Liver (tissue), 9 donors: ENCODE results near the gene ADCY10. TPM values are rescaled to one million over a fixed set of nuclear protein-coding genes. Genes with fewer than 3 reads are reported as not detected.

Source experiments
- DNase-seq: peaks from one replicate; pipeline ENCODE4 v3.0.0-alpha.2; 2017; ENCODE audit warnings: low spot score
- H3K27ac ChIP-seq, 2 donors: one replicate each; pipeline ENCODE4 v1.7.0; 2013; ENCODE audit warnings: inconsistent platforms in 2 of 2, low read length in 2 of 2, control low read depth in 1 of 2, low read depth in 1 of 2, mild to moderate bottlenecking in 1 of 2
- H3K27me3 ChIP-seq, 4 donors: one replicate each; pipeline versions ENCODE4 v1.6.1 to v1.7.0; 2013; ENCODE audit warnings: low read length in 3 of 4, inconsistent platforms in 1 of 4, mild to moderate bottlenecking in 1 of 4, moderate library complexity in 1 of 4; ENCODE audit not compliant: control insufficient read depth in 4 of 4, insufficient read depth in 4 of 4
- H3K36me3 ChIP-seq, 4 donors: one replicate each; pipeline versions ENCODE4 v1.6.1 to v1.7.0; 2013; ENCODE audit warnings: low read length in 3 of 4, mild to moderate bottlenecking in 3 of 4, low read depth in 1 of 4, moderate library complexity in 1 of 4; ENCODE audit not compliant: control insufficient read depth in 4 of 4, insufficient read depth in 3 of 4
- H3K4me1 ChIP-seq, 4 donors: one replicate each; pipeline versions ENCODE4 v1.6.1 to v1.7.0; 2013; ENCODE audit warnings: low read length in 3 of 4, mild to moderate bottlenecking in 3 of 4, moderate library complexity in 1 of 4; ENCODE audit not compliant: control insufficient read depth in 4 of 4, insufficient read depth in 4 of 4
- H3K4me3 ChIP-seq, 3 donors: one replicate each; pipeline versions ENCODE4 v1.6.1 to v1.7.0; 2013; ENCODE audit warnings: low read length in 3 of 3, control low read depth in 1 of 3, low read depth in 1 of 3, mild to moderate bottlenecking in 1 of 3
- H3K9ac ChIP-seq, 2 donors: one replicate each; pipeline ENCODE4 v1.7.0; 2013; ENCODE audit warnings: low read length in 2 of 2, mild to moderate bottlenecking in 2 of 2, moderate library complexity in 2 of 2, control low read depth in 1 of 2, low read depth in 1 of 2
- H3K9me3 ChIP-seq, 4 donors: one replicate each; pipeline versions ENCODE4 v1.6.1 to v1.7.0; 2013; ENCODE audit warnings: low read length in 3 of 4; ENCODE audit not compliant: control insufficient read depth in 4 of 4
- ATF3 ChIP-seq: IDR thresholded peaks from 2 replicates; pipeline ENCODE4 v1.6.1; 2016; ENCODE audit warnings: antibody characterized with exemption
- EGR1 ChIP-seq, 2 donors: IDR thresholded peaks; 2 replicates each; pipeline ENCODE4 v1.6.1; 2016 to 2018; ENCODE audit warnings: antibody characterized with exemption in 2 of 2, low read depth in 2 of 2
- FOXA1 ChIP-seq: IDR thresholded peaks from 2 replicates; pipeline ENCODE4 v1.6.1; 2016; ENCODE audit warnings: antibody characterized with exemption
- FOXA2 ChIP-seq: IDR thresholded peaks from 2 replicates; pipeline ENCODE4 v1.6.1; 2016; ENCODE audit warnings: antibody characterized with exemption
- GABPA ChIP-seq, 2 donors: IDR thresholded peaks in 1 of 2; conservative IDR thresholded peaks in 1 of 2; 2 replicates each; pipeline ENCODE4 v1.6.1; 2016; ENCODE audit warnings: antibody characterized with exemption in 2 of 2, mild to moderate bottlenecking in 1 of 2, moderate library complexity in 1 of 2
- HNF4A ChIP-seq, 2 donors: conservative IDR thresholded peaks; 2 replicates each; pipeline ENCODE4 v1.6.1; 2016; ENCODE audit warnings: antibody characterized with exemption in 2 of 2, mild to moderate bottlenecking in 2 of 2
- HNF4G ChIP-seq: IDR thresholded peaks from 2 replicates; pipeline ENCODE4 v1.6.1; 2016; ENCODE audit warnings: antibody characterized with exemption
- JUND ChIP-seq, 2 donors: IDR thresholded peaks; 2 replicates each; pipeline ENCODE4 v1.6.1; 2016; ENCODE audit warnings: antibody characterized with exemption in 2 of 2
- NR2F2 ChIP-seq: IDR thresholded peaks from 2 replicates; pipeline ENCODE4 v1.6.1; 2016; ENCODE audit warnings: antibody characterized with exemption
- RAD21 ChIP-seq, 2 donors: IDR thresholded peaks; 2 replicates each; pipeline ENCODE4 v1.6.1; 2016; ENCODE audit warnings: antibody characterized with exemption in 2 of 2, mild to moderate bottlenecking in 2 of 2
- RXRA ChIP-seq, 2 donors: IDR thresholded peaks; 2 replicates each; pipeline ENCODE4 v1.6.1; 2017 to 2018; ENCODE audit warnings: antibody characterized with exemption in 2 of 2, mild to moderate bottlenecking in 1 of 2
- SP1 ChIP-seq: IDR thresholded peaks from 2 replicates; pipeline ENCODE4 v1.6.1; 2018; ENCODE audit warnings: antibody characterized with exemption, mild to moderate bottlenecking
- TAF1 ChIP-seq: conservative IDR thresholded peaks from 2 replicates; pipeline ENCODE4 v1.6.1; 2016; ENCODE audit warnings: antibody characterized with exemption, mild to moderate bottlenecking
- YY1 ChIP-seq: IDR thresholded peaks from 2 replicates; pipeline ENCODE4 v1.6.1; 2016; ENCODE audit warnings: antibody characterized with exemption, mild to moderate bottlenecking
- WGBS: extraction: QIAGEN DNeasy Blood & Tissue Kit; methylation state at CpG from one replicate; pipeline ENCODE4 v1.1.7; 2013; 5-methylcytosine and 5-hydroxymethylcytosine counted together
- polyA plus RNA-seq, 2 donors: library from polyadenylated mRNA; stranded (reverse) in 1 of 2; unstranded in 1 of 2; fragments of 200-250 nt in 1 of 2; fragments of >200 nt in 1 of 2; fragmentation: Nextera tagmentation in 1 of 2; extraction: Ambion mirVana in 1 of 2; gene quantifications; one replicate each; pipeline versions ENCODE4 v1.2.1 to v1.2.3, GENCODE V29; 2013 to 2015
- total RNA-seq, 2 donors: library from RNA; depleted of rRNA; stranded (reverse); fragments of >200 nt; gene quantifications; one replicate each; pipeline ENCODE4 v1.2.3, GENCODE V29; 2014
- TF ChIP-seq, protein P1 (sequence below): IDR thresholded peaks from 2 replicates; pipeline ENCODE4 v1.6.1; 2016; ENCODE audit warnings: antibody characterized with exemption, mild to moderate bottlenecking
- TF ChIP-seq, protein P2 (sequence below): fragments of 150-350 bp; IDR thresholded peaks from 2 replicates; pipeline ENCODE4 v1.5.1; 2017; ENCODE audit warnings: improper control_type of control experiment, low read depth, low read length; ENCODE audit not compliant: missing input control
- TF ChIP-seq, protein P3 (sequence below): IDR thresholded peaks from 2 replicates; pipeline ENCODE4 v1.6.1; 2016; ENCODE audit warnings: antibody characterized with exemption
- donor health status: healthy.
- donor health status: healthy.
- donor health status: healthy.
- donor health status: healthy.
- donor health status: healthy.

ADCY10 gene
- total and polyA plus RNA-seq, 4 donors = 0.89 to 4.7 (median 2.3) TPM

DNA sequence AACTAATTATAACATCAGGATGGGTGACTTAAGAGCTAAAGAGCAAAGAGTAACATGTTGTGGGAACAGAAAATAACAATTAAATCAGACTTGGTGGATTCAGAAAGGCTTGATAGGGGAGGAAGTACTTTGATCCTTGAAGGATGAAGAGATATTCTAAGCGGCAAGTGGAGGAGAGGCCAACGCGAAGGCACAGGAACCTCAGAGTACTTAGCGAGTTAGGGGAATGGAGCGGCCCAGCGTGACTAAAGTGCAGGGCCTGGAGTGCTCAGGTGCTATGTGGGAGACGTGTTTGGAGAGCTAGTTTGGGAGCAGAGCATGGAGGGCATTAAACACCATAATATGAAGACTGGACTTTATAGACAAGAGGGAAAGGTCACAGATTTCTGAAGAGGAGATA, 64.3 kb downstream of the ADCY10 start (continued):
- TF ChIP-seq, protein P1, sequence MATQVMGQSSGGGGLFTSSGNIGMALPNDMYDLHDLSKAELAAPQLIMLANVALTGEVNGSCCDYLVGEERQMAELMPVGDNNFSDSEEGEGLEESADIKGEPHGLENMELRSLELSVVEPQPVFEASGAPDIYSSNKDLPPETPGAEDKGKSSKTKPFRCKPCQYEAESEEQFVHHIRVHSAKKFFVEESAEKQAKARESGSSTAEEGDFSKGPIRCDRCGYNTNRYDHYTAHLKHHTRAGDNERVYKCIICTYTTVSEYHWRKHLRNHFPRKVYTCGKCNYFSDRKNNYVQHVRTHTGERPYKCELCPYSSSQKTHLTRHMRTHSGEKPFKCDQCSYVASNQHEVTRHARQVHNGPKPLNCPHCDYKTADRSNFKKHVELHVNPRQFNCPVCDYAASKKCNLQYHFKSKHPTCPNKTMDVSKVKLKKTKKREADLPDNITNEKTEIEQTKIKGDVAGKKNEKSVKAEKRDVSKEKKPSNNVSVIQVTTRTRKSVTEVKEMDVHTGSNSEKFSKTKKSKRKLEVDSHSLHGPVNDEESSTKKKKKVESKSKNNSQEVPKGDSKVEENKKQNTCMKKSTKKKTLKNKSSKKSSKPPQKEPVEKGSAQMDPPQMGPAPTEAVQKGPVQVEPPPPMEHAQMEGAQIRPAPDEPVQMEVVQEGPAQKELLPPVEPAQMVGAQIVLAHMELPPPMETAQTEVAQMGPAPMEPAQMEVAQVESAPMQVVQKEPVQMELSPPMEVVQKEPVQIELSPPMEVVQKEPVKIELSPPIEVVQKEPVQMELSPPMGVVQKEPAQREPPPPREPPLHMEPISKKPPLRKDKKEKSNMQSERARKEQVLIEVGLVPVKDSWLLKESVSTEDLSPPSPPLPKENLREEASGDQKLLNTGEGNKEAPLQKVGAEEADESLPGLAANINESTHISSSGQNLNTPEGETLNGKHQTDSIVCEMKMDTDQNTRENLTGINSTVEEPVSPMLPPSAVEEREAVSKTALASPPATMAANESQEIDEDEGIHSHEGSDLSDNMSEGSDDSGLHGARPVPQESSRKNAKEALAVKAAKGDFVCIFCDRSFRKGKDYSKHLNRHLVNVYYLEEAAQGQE = no peak
- TF ChIP-seq YY1 (no peak), SP1 (no peak)

GRCh38 chr1:167842872-167843271, 71.1 kb downstream of the ADCY10 start:
- Histone ChIP-seq H3K9ac (no peak overlapping the region), H3K4me3 (no peak overlapping the region), H3K27ac (no peak overlapping the region), H3K4me1 (no peaks in the 10 kb centered on the region), H3K27me3 (no peaks in the 10 kb centered on the region), H3K9me3 (no peaks in the 10 kb centered on the region), H3K36me3 (peaks cover 0 to 8% (median 4%) of the 10 kb centered on the region in 4 donors)
- no peak for DNase-seq
- 98% methylated on average over 5 of the region's 5 CpGs for WGBS
- TF ChIP-seq HNF4G (no peak), JUND (IDR thresholded peaks at IDR 0.05) (no peak), RXRA (IDR thresholded peaks at IDR 0.05) (no peak), ATF3 (no peak), FOXA1 (no peak), RAD21 (IDR thresholded peaks at IDR 0.05) (no peak), SP1 (no peak), EGR1 (IDR thresholded peaks at IDR 0.05; ENCODE audit: low read depth in 2 of 2) (no peak), FOXA2 (no peak), NR2F2 (no peak), HNF4A (conservative IDR thresholded peaks at IDR 0.05) (no peak), GABPA (IDR thresholded peaks at IDR 0.05 in 1 of 2, conservative IDR thresholded peaks at IDR 0.05 in 1 of 2) (no peak), TAF1 (no peak)
- TF ChIP-seq, protein P2, sequence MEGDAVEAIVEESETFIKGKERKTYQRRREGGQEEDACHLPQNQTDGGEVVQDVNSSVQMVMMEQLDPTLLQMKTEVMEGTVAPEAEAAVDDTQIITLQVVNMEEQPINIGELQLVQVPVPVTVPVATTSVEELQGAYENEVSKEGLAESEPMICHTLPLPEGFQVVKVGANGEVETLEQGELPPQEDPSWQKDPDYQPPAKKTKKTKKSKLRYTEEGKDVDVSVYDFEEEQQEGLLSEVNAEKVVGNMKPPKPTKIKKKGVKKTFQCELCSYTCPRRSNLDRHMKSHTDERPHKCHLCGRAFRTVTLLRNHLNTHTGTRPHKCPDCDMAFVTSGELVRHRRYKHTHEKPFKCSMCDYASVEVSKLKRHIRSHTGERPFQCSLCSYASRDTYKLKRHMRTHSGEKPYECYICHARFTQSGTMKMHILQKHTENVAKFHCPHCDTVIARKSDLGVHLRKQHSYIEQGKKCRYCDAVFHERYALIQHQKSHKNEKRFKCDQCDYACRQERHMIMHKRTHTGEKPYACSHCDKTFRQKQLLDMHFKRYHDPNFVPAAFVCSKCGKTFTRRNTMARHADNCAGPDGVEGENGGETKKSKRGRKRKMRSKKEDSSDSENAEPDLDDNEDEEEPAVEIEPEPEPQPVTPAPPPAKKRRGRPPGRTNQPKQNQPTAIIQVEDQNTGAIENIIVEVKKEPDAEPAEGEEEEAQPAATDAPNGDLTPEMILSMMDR = no peak
- TF ChIP-seq, protein P1 = no peak
- TF ChIP-seq, protein P3, sequence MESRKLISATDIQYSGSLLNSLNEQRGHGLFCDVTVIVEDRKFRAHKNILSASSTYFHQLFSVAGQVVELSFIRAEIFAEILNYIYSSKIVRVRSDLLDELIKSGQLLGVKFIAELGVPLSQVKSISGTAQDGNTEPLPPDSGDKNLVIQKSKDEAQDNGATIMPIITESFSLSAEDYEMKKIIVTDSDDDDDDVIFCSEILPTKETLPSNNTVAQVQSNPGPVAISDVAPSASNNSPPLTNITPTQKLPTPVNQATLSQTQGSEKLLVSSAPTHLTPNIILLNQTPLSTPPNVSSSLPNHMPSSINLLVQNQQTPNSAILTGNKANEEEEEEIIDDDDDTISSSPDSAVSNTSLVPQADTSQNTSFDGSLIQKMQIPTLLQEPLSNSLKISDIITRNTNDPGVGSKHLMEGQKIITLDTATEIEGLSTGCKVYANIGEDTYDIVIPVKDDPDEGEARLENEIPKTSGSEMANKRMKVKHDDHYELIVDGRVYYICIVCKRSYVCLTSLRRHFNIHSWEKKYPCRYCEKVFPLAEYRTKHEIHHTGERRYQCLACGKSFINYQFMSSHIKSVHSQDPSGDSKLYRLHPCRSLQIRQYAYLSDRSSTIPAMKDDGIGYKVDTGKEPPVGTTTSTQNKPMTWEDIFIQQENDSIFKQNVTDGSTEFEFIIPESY = no peak
